Transverse colon (tissue), 3 donors: ENCODE measurements around the gene ALKBH4.

Experiments
- CTCF ChIP-seq, 5 experiments: fragments of 200-600 bp in 3 of 5; fragments of 450-650 bp in 2 of 5; sonication (generic) in 3 of 5; IDR thresholded peaks; 1 replicate in 2 of 5; 2 replicates in 3 of 5; pipeline ENCODE4 v1.5.1; 2016 to 2017; ENCODE audit warnings: antibody characterized with exemption in 5 of 5, inconsistent platforms in 3 of 5, mild to moderate bottlenecking in 2 of 5, moderate library complexity in 1 of 5
- EP300 ChIP-seq: sonication (generic); formaldehyde crosslinking; IDR thresholded peaks from one replicate; pipeline ENCODE4 v1.6.1; 2017; ENCODE audit warnings: antibody characterized with exemption, low read depth
- POLR2A ChIP-seq: fragments of 450-650 bp; IDR thresholded peaks from one replicate; pipeline ENCODE4 v1.6.1; 2016; ENCODE audit warnings: antibody characterized with exemption, mild to moderate bottlenecking, moderate library complexity

GRCh38 chr7:102473271-102473991 is 8.8 kb upstream of the ALKBH4 start:
- TF ChIP-seq CTCF (IDR thresholded peaks at IDR 0.05): no peak
- TF ChIP-seq EP300: no peak
- TF ChIP-seq POLR2A: no peak
